SK-N-SH (cell line): ENCODE results near the gene KDM2A.

Source experiments
- CHD2 ChIP-seq: fragments of 150-350 bp; IDR thresholded peaks from 2 replicates; pipeline ENCODE4 v1.6.1; 2018; ENCODE audit warnings: low read length; ENCODE audit not compliant: partially characterized antibody
- CTCF ChIP-seq: fragments of 200-600 bp; sonication (generic); IDR thresholded peaks from 2 replicates; pipeline ENCODE4 v1.6.1; 2017; ENCODE audit warnings: antibody characterized with exemption, mild to moderate bottlenecking, moderate library complexity
- EP300 ChIP-seq, 2 experiments: IDR thresholded peaks; 2 replicates each; pipeline versions ENCODE4 v1.4.0 to v1.6.1; 2012; ENCODE audit warnings: borderline replicate concordance in 1 of 2, low read depth in 1 of 2, low read length in 1 of 2
- JUND ChIP-seq: IDR thresholded peaks from 2 replicates; pipeline ENCODE4 v1.4.0; 2012
- RCOR1 ChIP-seq: fragments of 150-350 bp; IDR thresholded peaks from 2 replicates; pipeline ENCODE4 v1.6.1; 2017; ENCODE audit warnings: antibody characterized with exemption, low read length
- TAF1 ChIP-seq: IDR thresholded peaks from 2 replicates; pipeline ENCODE4 v1.6.1; 2012; ENCODE audit warnings: low read depth, mild to moderate bottlenecking, low read length, moderate library complexity, borderline replicate concordance
- USF1 ChIP-seq: IDR thresholded peaks from 2 replicates; pipeline ENCODE4 v1.4.0; 2012; ENCODE audit warnings: low read depth, borderline replicate concordance
- YY1 ChIP-seq: IDR thresholded peaks from 2 replicates; pipeline ENCODE4 v1.4.0; 2012; ENCODE audit warnings: low read depth, mild to moderate bottlenecking

GRCh38 chr11:67202028-67202427 lies 83.0 kb downstream of the KDM2A start:
- TF ChIP-seq CTCF (no peak), USF1 (no peak), RCOR1 (no peak), TAF1 (no peak), CHD2 (no peak), JUND (no peak), YY1 (no peak), EP300 (IDR thresholded peaks at IDR 0.05; ENCODE audit: borderline replicate concordance in 1 of 2, low read depth in 1 of 2, low read length in 1 of 2) (no peak)
